ENCODE results near the gene SMARCAL1.
"Not testable (repeated sequence)": the region's sequence is repeated elsewhere in the genome, so short reads cannot be mapped to it uniquely, and the experiment has no call there.

Gene SMARCAL1

GRCh38 chr2:216508229-216508628 lies 95.9 kb downstream of the SMARCAL1 start:
- ATAC-seq (peak; percentile 3), DNase-seq (no peak)
- no peaks in the 10 kb centered on the region for H3K27me3 Mint-ChIP-seq
- H3K4me1 Mint-ChIP-seq, result peaks cover 22% of the 10 kb centered on the region
- no peaks in the 10 kb centered on the region for H3K9me3 Mint-ChIP-seq
- no peak overlapping the region for H3K4me3 Mint-ChIP-seq
- peak overlapping the region in 1 of 2 donors; percentile 44 for H3K27ac Mint-ChIP-seq

GRCh38 chr2:216516730-216517350 lies 104.6 kb downstream of the SMARCAL1 start:
- DNase-seq (no peak), ATAC-seq (no peak)
- no peaks in the 10 kb centered on the region for H3K4me1 Mint-ChIP-seq
- no peaks in the 10 kb centered on the region for H3K27me3 Mint-ChIP-seq
- H3K9me3 Mint-ChIP-seq, result no peaks in the 10 kb centered on the region
- H3K27ac Mint-ChIP-seq, result no peak overlapping the region
- H3K4me3 Mint-ChIP-seq, result no peak overlapping the region

- H3K27me3 Mint-ChIP-seq, result no peaks in the 10 kb centered on the region
- no peaks in the 10 kb centered on the region for H3K4me1 Mint-ChIP-seq
These were observed 105.4 kb downstream of the SMARCAL1 start for GRCh38 chr2:216517447-216518225.

GRCh38 chr2:216518566-216519119 lies 106.4 kb downstream of the SMARCAL1 start:
- DNase-seq, H3K27me3 Mint-ChIP-seq, H3K9me3 Mint-ChIP-seq, ATAC-seq, H3K27ac Mint-ChIP-seq, H3K4me1 Mint-ChIP-seq, H3K4me3 Mint-ChIP-seq: not testable (repeated sequence)

More at GRCh38 chr2:216517447-216518225, 105.4 kb downstream of the SMARCAL1 start:
- ATAC-seq, result no peak
- no peak for DNase-seq
- Mint-ChIP-seq H3K27ac (no peak overlapping the region), H3K9me3 (no peaks in the 10 kb centered on the region), H3K4me3 (no peak overlapping the region)

- no peak overlapping the region for H3K4me3 Mint-ChIP-seq
These were observed 107.0 kb downstream of the SMARCAL1 start for GRCh38 chr2:216519154-216519762.

GRCh38 chr2:216520112-216520511 lies 107.8 kb downstream of the SMARCAL1 start:
- H3K9me3 Mint-ChIP-seq, result no peaks in the 10 kb centered on the region
- ATAC-seq, result no peak
- no peaks in the 10 kb centered on the region for H3K27me3 Mint-ChIP-seq

More at GRCh38 chr2:216519154-216519762, 107.0 kb downstream of the SMARCAL1 start:
- Mint-ChIP-seq H3K4me1 (no peaks in the 10 kb centered on the region), H3K27ac (no peak overlapping the region), H3K9me3 (no peaks in the 10 kb centered on the region), H3K27me3 (no peaks in the 10 kb centered on the region)
- ATAC-seq (peak; percentile 82), DNase-seq (peak; percentile 35 to 39)

GRCh38 chr2:216522892-216523502 lies 110.7 kb downstream of the SMARCAL1 start:
- H3K27ac Mint-ChIP-seq, result no peak overlapping the region
- no peaks in the 10 kb centered on the region for H3K9me3 Mint-ChIP-seq
- H3K4me1 Mint-ChIP-seq, result no peaks in the 10 kb centered on the region
- no peak for ATAC-seq
- no peak for DNase-seq
- H3K4me3 Mint-ChIP-seq, result no peak overlapping the region
- H3K27me3 Mint-ChIP-seq, result no peaks in the 10 kb centered on the region

More at GRCh38 chr2:216520112-216520511, 107.8 kb downstream of the SMARCAL1 start:
- H3K4me1 Mint-ChIP-seq, result no peaks in the 10 kb centered on the region
- no peak for DNase-seq
- no peak overlapping the region for H3K4me3 Mint-ChIP-seq
- H3K27ac Mint-ChIP-seq, result peak overlapping the region in 1 of 2 donors; percentile 77

- DNase-seq, result no peak
- ATAC-seq, result no peak
- H3K27me3 Mint-ChIP-seq, result no peaks in the 10 kb centered on the region
- no peaks in the 10 kb centered on the region for H3K4me1 Mint-ChIP-seq
- no peak overlapping the region for H3K4me3 Mint-ChIP-seq
- no peak overlapping the region for H3K27ac Mint-ChIP-seq
- no peaks in the 10 kb centered on the region for H3K9me3 Mint-ChIP-seq
These were observed 113.7 kb downstream of the SMARCAL1 start for GRCh38 chr2:216525972-216526371.

GRCh38 chr2:216526939-216527338 lies 114.7 kb downstream of the SMARCAL1 start:
- Mint-ChIP-seq H3K27ac (no peak overlapping the region), H3K9me3 (no peaks in the 10 kb centered on the region), H3K27me3 (no peaks in the 10 kb centered on the region), H3K4me3 (no peak overlapping the region), H3K4me1 (no peaks in the 10 kb centered on the region)
- no peak for DNase-seq
- no peak for ATAC-seq

GRCh38 chr2:216527600-216527999 lies 115.3 kb downstream of the SMARCAL1 start:
- H3K27ac Mint-ChIP-seq, result no peak overlapping the region
- H3K27me3 Mint-ChIP-seq, result no peaks in the 10 kb centered on the region
- DNase-seq (no peak), ATAC-seq (no peak)
- no peak overlapping the region for H3K4me3 Mint-ChIP-seq
- H3K4me1 Mint-ChIP-seq, result no peaks in the 10 kb centered on the region
- no peaks in the 10 kb centered on the region for H3K9me3 Mint-ChIP-seq

- H3K9me3 Mint-ChIP-seq, result no peaks in the 10 kb centered on the region
- peaks cover 9% of the 10 kb centered on the region for H3K4me1 Mint-ChIP-seq
- H3K4me3 Mint-ChIP-seq, result no peak overlapping the region
- DNase-seq, result no peak
- H3K27ac Mint-ChIP-seq, result no peak overlapping the region
- H3K27me3 Mint-ChIP-seq, result peaks cover 12% of the 10 kb centered on the region
- ATAC-seq, result no peak
These were observed 120.3 kb downstream of the SMARCAL1 start for GRCh38 chr2:216532562-216532961.
